A549 treated with AZD2906 at 1 μM for 4 hours (cell line): Measurements from ENCODE around the gene PTGER1. TPM values are rescaled to one million over a fixed set of nuclear protein-coding genes. Genes with fewer than 3 reads are reported as not detected.

Experiments
- total RNA-seq: library from RNA; stranded (reverse); fragments of 200-300 nt; extraction: Qiagen RNA extraction; gene quantifications from 5 replicates; pipeline ENCODE4 v1.2.3, GENCODE V29; 2022

PTGER1 gene, protein sequence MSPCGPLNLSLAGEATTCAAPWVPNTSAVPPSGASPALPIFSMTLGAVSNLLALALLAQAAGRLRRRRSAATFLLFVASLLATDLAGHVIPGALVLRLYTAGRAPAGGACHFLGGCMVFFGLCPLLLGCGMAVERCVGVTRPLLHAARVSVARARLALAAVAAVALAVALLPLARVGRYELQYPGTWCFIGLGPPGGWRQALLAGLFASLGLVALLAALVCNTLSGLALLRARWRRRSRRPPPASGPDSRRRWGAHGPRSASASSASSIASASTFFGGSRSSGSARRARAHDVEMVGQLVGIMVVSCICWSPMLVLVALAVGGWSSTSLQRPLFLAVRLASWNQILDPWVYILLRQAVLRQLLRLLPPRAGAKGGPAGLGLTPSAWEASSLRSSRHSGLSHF
- total RNA-seq: 0.07 to 0.15 TPM (median 0.12 TPM) in 3 of 5 replicates, not detected in the others

DNA sequence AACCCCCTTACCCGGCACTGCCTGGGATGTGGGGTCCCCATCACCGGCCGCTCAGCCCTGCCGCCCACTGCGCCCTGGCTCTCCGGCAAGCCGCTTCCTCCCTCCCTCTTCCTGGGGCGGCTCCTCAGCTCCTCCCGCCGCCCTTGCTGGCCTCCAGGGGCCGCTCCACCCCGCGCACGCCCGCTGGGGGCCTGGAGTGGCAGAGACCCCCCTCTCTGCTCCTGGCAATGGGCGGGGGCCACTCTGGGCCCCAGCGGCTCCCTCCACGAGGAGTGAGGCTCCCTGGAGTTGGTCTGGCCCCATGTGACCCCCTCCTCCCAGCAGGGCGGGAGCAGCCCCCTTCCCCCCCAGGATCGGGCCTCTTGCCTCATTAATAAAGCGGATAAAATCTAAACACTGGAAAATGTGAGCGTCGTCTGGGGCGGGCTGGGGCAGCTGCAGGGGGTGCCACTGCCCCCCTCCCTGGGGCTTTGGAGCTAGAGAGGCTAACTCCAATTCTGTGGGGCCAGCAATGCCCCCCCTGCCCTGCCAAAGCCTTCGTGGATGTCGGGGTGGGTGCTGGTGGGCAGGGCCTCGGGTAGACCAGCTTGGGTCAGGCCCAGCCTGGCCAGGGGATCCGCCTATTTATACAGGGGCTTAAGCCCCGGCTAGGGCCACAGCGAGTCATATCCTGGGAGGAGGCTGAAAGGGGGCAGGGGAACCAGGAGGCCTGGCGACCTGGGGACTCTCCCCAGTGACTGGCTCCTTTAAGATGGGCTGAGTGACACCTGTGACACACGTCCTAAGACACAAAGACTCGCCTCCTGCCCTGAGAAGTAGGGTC lies at the start of gene PTGER1:
PTGER1 (minus strand) TSS at position 104 of the 823 bp plus-strand sequence. CDS start 1,034 bp downstream, outside the sequence.

DNA sequence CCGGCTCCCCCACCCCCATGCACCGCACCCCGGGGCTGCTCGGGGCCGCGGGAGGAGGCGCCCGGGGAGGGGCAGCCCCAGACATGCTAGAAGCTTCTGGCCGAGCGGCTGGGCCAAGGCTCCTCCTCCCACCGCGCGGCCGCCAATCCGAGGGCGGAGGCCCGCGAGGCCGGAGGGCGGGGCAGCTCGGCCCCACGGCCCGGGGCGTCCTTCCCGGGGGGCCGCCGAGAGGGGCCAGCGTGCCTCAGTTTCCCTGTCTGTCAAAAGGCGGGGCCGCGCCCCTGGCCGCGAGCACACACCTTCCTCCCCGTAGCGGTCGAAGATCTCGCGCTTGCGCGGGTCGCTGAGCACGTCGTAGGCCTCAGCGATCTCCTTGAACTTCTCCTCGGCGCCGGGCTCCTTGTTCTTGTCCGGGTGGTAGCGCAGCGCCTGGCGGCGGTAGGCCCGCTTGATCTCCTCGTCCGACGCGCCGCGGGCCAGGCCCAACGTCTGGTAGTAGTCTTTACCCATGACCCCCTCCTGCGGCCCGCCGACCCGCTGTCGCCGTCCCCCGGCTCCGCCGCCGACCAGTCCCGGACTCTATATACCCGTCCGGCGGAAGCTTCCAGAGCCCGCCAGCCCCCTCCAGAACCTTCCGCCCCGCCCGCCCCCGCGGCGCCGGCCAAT lies 42.8 kb upstream of the PTGER1 start, which contains the start of gene DNAJB1:
DNAJB1 (minus strand) TSS at position 558 of the 666 bp plus-strand sequence; CDS start at position 510, 48 bp downstream.

DNA sequence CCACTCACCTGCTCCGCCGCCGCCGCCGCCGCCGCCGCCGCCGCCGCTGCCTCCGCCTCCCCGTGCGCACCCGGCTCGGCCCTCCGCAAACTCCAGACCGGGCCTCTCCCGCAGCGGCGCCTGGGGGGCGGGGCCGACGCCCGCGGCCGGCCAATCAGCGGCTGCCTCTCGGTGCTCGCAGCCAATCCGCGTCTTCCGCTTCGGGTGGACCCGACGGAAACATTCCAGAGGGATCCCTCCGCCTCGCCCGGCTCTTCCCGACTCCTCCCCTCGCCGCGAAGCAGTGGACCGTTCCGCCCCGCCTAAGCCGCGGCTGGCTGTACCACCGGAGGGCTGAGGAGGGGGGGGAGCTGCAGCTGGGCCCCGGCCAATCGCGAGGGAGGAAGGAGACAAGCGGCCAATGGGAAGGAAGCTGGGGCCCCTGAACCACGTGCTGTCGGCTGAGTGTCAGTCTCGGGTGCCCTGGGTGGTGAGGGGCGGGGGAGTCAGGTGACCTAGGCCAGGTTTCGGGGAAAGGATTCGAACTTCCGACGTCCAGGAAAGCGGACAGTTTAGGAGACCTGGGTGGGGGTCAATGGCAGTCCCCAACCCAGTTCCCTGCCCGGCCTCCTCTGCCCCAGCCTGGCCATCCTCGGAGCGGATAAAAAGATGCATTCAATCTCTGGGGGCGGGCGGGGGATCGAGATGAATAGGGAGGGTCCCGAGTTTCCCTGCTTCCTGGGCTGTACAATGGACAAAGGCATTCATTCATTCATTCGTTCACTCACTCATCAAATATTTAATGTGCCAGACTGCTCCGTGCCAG lies 21.1 kb upstream of the PTGER1 start, which contains the start of gene GIPC1:
GIPC1 (minus strand) TSS at position 99 of the 805 bp plus-strand sequence. CDS start 13,151 bp downstream, outside the sequence.

DNA sequence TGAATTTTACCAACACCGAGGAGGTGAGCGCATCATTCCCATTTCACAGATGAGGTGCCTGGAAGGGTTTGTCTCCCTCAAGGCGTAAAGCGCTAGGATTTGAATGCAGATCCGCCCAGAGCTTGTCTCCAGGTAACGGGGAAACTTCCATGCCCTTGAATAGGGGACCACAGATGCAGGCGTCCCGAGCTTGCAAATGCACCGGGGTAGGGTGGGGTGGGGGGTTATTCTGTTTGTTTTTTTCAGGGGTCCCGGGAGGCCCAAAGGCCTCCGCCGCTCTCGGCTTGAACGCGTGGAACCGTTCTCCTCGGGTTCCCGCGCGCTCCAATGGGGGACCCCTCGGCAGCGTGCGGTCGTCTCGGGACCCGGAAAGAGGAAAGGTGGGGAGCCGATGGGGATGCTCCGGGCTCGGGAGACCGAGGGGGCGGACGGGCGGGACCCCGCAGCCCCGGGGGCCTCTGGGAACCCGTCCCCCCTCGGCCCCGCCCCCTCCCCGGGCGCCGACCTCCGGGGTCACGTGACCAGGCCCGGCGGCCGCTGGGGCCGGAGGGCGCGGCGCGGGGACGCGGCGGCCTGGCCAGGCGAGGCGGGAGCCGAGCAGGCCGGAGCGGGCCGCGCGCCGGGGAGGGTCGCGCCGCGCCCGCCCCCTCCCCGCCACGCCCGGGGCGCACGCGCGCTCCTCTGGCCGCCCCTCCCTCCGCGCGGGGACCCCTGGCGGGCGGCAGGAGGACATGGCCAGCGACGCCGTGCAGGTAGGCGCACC lies 42.2 kb downstream of the PTGER1 start, which contains the start of gene PKN1:
PKN1 (plus strand) TSS at position 516 of the 763 bp plus-strand sequence; CDS start at position 732, 216 bp downstream.

Other genes starting within 250 kb of the PTGER1 start
- gene ADGRE5, start 93.9 kb downstream of the PTGER1 start, total RNA-seq: 78.1 to 91.7 TPM (median 86.0 TPM) in 5 replicates
- gene DDX39A, start 56.0 kb downstream of the PTGER1 start, total RNA-seq: 115 to 136 TPM (median 125 TPM) in 5 replicates
- gene PKN1, start 42.0 kb downstream of the PTGER1 start, total RNA-seq: 72.8 to 86.5 TPM (median 81.0 TPM) in 5 replicates
- gene GIPC1, start 20.8 kb upstream of the PTGER1 start, total RNA-seq: 107 to 160 TPM (median 157 TPM) in 5 replicates
- gene DNAJB1, start 43.0 kb upstream of the PTGER1 start, total RNA-seq: 184 to 242 TPM (median 215 TPM) in 5 replicates
- 148 to 187 TPM (median 185 TPM) in 5 replicates for gene TECR, start 54.2 kb upstream of the PTGER1 start, total RNA-seq
- gene NDUFB7, start 96.7 kb upstream of the PTGER1 start, total RNA-seq: 155 to 213 TPM (median 206 TPM) in 5 replicates
- gene CLEC17A, start 107.7 kb upstream of the PTGER1 start, total RNA-seq: not detected in 5 replicates
- gene ADGRE3, start 199.5 kb upstream of the PTGER1 start, total RNA-seq: not detected in 5 replicates
- gene ZNF333, start 214.7 kb upstream of the PTGER1 start, total RNA-seq: 2.7 to 3.4 TPM (median 3.0 TPM) in 5 replicates